Thymus (tissue), 11 donors: Measurements from ENCODE around the gene ENOPH1. TPM values are rescaled to one million over a fixed set of nuclear protein-coding genes. Genes with fewer than 3 reads are reported as not detected.

Experiments used
- DNase-seq, 9 donors: peaks; one replicate each; pipeline ENCODE4 v3.0.0-alpha.2; 2013; ENCODE audit warnings: low spot score in 9 of 9, low read depth in 6 of 9, missing footprints in 1 of 9
- H3K27ac ChIP-seq, 2 donors: one replicate each; pipeline ENCODE4 v1.5.1; 2013; ENCODE audit warnings: control low read depth in 1 of 2, low read depth in 1 of 2, low read length in 1 of 2, mild to moderate bottlenecking in 1 of 2, moderate library complexity in 1 of 2
- H3K27me3 ChIP-seq, 2 donors: one replicate each; pipeline ENCODE4 v1.5.1; 2013; ENCODE audit warnings: low read length in 1 of 2; ENCODE audit not compliant: control insufficient read depth in 2 of 2, insufficient read depth in 1 of 2
- H3K36me3 ChIP-seq, 2 donors: one replicate each; pipeline ENCODE4 v1.5.1; 2013; ENCODE audit warnings: low read length in 1 of 2, mild to moderate bottlenecking in 1 of 2, moderate library complexity in 1 of 2; ENCODE audit not compliant: control insufficient read depth in 2 of 2, insufficient read depth in 2 of 2
- H3K4me1 ChIP-seq, 2 donors: one replicate each; pipeline ENCODE4 v1.5.1; 2013; ENCODE audit warnings: low read length in 2 of 2; ENCODE audit not compliant: control insufficient read depth in 2 of 2, insufficient read depth in 2 of 2
- H3K4me3 ChIP-seq, 2 donors: one replicate each; pipeline ENCODE4 v1.5.1; 2013; ENCODE audit warnings: low read length in 2 of 2, control low read depth in 1 of 2, mild to moderate bottlenecking in 1 of 2
- H3K9me3 ChIP-seq, 2 donors: one replicate each; pipeline ENCODE4 v1.5.1; 2013; ENCODE audit warnings: low read length in 1 of 2, mild to moderate bottlenecking in 1 of 2; ENCODE audit not compliant: control insufficient read depth in 2 of 2, insufficient read depth in 1 of 2
- WGBS: extraction: QIAGEN DNeasy Blood & Tissue Kit; methylation state at CpG from one replicate; pipeline ENCODE4 v1.1.7; 2013; 5-methylcytosine and 5-hydroxymethylcytosine counted together
- polyA plus RNA-seq: library from polyadenylated mRNA; stranded (reverse); fragments of 200-250 nt; gene quantifications from one replicate; pipeline ENCODE4 v1.2.3, GENCODE V29; 2013
- total RNA-seq: library from RNA; stranded (reverse); fragments of 120-200 nt; gene quantifications from one replicate; pipeline ENCODE4 v1.2.4, GENCODE V29; 2013
- donor health status: healthy.

ENOPH1 gene
- total and polyA plus RNA-seq, 2 donors, result 48.1 to 58.1 TPM

GRCh38 chr4:82484996-82485783 lies 54.8 kb downstream of the ENOPH1 start:
- 97% methylated on average over 14 of the region's 14 CpGs for WGBS
- Histone ChIP-seq H3K27ac (no peak overlapping the region), H3K27me3 (no peaks in the 10 kb centered on the region)

DNA sequence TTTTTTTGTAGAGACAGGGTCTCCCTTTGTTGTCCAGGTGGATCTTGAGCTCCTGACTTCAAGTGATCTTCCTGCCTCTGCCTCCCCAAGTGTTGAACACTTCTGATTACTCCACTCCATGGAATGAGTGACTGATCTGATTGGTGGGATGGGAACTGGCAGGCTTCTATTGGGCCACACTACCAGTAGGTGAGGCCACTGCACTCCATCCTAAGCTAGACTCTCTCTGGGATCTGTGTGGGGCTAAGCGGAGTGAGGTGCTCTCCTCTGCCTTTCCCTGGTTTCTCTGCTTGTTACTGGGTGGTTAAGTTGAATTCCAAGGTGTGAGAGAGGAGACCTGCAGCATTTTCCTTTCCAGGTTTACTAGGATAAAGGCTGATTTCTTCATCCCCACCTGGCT lies 58.7 kb downstream of the ENOPH1 start:
- WGBS, result 98% methylated on average over 1 of the region's 1 CpG
- H3K27me3 ChIP-seq, result no peaks in the 10 kb centered on the region
- no peaks in the 10 kb centered on the region for H3K36me3 ChIP-seq
- H3K9me3 ChIP-seq, result no peaks in the 10 kb centered on the region
- H3K4me1 ChIP-seq, result no peaks in the 10 kb centered on the region
- no peak for DNase-seq
- H3K27ac ChIP-seq, result no peak overlapping the region
- no peak overlapping the region for H3K4me3 ChIP-seq

More at GRCh38 chr4:82484996-82485783, 54.8 kb downstream of the ENOPH1 start:
- no peak overlapping the region for H3K4me3 ChIP-seq
- H3K36me3 ChIP-seq, result no peaks in the 10 kb centered on the region
- no peak for DNase-seq
- H3K9me3 ChIP-seq, result no peaks in the 10 kb centered on the region
- no peaks in the 10 kb centered on the region for H3K4me1 ChIP-seq

DNA sequence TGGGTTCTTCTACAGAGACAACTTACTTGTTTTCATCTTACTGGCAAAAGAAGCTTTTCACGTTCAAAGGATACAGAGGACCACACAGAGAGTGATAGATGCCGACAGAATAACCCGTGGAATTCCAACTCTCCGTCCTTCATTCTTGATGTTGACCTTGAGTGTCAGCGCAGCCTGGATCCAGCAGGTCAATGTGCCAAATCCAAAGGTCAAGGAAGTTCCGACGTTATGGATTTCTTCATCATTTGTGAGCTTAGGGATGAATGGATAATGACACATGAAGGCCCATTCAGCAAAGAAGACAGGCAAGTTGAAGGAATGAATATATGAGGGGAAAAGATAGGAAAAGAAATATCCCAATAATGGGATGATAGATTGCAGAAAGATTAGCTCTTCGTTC lies 59.6 kb downstream of the ENOPH1 start:
- WGBS, result 89% methylated on average over 8 of the region's 8 CpGs
- no peak overlapping the region for H3K4me3 ChIP-seq
- H3K27me3 ChIP-seq, result no peaks in the 10 kb centered on the region
- H3K9me3 ChIP-seq, result no peaks in the 10 kb centered on the region
- H3K27ac ChIP-seq, result no peak overlapping the region
- H3K36me3 ChIP-seq, result no peaks in the 10 kb centered on the region
- H3K4me1 ChIP-seq, result no peaks in the 10 kb centered on the region
- DNase-seq, result no peak

- Histone ChIP-seq H3K4me3 (no peak overlapping the region), H3K27me3 (no peaks in the 10 kb centered on the region), H3K36me3 (no peaks in the 10 kb centered on the region), H3K9me3 (no peaks in the 10 kb centered on the region), H3K27ac (no peak overlapping the region), H3K4me1 (no peaks in the 10 kb centered on the region)
- WGBS, result 91% methylated on average over 10 of the region's 10 CpGs
- no peak for DNase-seq
Observed at GRCh38 chr4:82491251-82491960, 61.0 kb downstream of the ENOPH1 start.

- WGBS, result 82% methylated on average over 2 of the region's 2 CpGs
- Histone ChIP-seq H3K4me3 (no peak overlapping the region), H3K4me1 (no peaks in the 10 kb centered on the region)
Observed at GRCh38 chr4:82493721-82494425, 63.5 kb downstream of the ENOPH1 start.

GRCh38 chr4:82495666-82496065 lies 65.3 kb downstream of the ENOPH1 start:
- 97% methylated on average over 4 of the region's 4 CpGs for WGBS
- Histone ChIP-seq H3K27me3 (no peaks in the 10 kb centered on the region), H3K27ac (no peak overlapping the region), H3K36me3 (no peaks in the 10 kb centered on the region), H3K4me3 (no peak overlapping the region), H3K9me3 (no peaks in the 10 kb centered on the region), H3K4me1 (no peaks in the 10 kb centered on the region)
- no peak for DNase-seq

More at GRCh38 chr4:82493721-82494425, 63.5 kb downstream of the ENOPH1 start:
- no peaks in the 10 kb centered on the region for H3K36me3 ChIP-seq
- H3K27me3 ChIP-seq, result no peaks in the 10 kb centered on the region
- no peak for DNase-seq
- no peaks in the 10 kb centered on the region for H3K9me3 ChIP-seq
- H3K27ac ChIP-seq, result no peak overlapping the region

DNA sequence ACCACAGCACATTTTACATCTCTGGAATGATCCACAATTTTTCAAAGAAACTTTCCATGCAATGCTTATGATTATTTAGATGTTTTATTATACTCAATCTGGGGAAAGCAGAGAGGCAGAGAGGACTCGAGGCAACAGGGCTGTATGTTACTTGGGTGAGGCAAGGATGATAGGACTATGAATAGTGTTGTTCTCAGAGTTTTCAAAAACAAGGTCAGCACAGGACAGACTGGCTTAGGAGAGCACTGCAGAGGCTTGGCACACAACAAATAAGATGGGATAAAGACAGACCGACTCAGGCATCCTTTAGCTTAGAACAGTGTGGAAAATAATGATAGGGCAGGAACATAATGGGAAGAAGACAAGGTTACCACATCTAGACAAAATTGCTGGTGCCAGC lies 66.0 kb downstream of the ENOPH1 start:
- DNase-seq, result no peak
- H3K9me3 ChIP-seq, result no peaks in the 10 kb centered on the region
- no peak overlapping the region for H3K27ac ChIP-seq
- H3K4me1 ChIP-seq, result no peaks in the 10 kb centered on the region
- 97% methylated on average over 2 of the region's 2 CpGs for WGBS
- H3K4me3 ChIP-seq, result no peak overlapping the region
- no peaks in the 10 kb centered on the region for H3K36me3 ChIP-seq
- no peaks in the 10 kb centered on the region for H3K27me3 ChIP-seq

DNA sequence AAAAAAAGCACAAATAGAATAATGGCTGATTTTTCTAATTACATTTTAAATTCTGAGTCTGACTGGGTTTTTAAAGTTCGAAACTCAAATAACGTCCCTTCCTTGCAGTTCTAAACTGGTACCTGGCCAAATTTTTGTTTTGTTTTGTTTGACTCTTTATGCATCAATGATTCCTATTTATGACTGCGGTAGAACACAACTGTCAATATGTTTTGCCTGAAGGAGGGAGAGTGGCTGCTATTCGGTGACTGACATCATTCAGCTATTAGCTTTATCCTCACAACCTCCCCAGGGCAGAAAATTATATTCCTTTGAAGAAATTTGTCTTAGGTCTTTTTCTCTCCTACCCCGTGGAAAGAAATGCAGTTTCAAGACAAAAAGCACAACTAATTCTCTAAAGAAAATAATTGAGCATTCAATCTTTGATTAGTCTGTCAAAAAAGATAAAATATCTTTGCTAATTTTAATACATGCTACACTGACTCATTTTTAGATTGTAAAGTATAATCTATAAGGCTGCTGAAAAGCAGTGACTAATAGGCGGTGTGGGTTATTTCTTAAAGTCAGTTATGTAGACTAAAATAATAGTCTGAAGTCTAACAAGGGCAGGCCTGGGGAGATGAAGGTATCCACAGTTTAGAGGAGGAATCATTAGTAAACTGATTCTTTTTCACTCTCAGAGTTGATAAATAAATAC lies 69.5 kb downstream of the ENOPH1 start:
- 97% methylated on average over 6 of the region's 6 CpGs for WGBS

More for the DNA sequence above, 69.5 kb downstream of the ENOPH1 start:
- Histone ChIP-seq H3K27me3 (no peaks in the 10 kb centered on the region), H3K9me3 (no peaks in the 10 kb centered on the region), H3K27ac (no peak overlapping the region), H3K4me3 (no peak overlapping the region), H3K4me1 (no peaks in the 10 kb centered on the region), H3K36me3 (no peaks in the 10 kb centered on the region)
- no peak for DNase-seq
